ENCODE data around the gene NUDCD2. TPM values are rescaled to one million over a fixed set of nuclear protein-coding genes. Genes with fewer than 3 reads are reported as not detected.
A peak's percentile ranks its signal among the peaks of the same experiment; 100 is the strongest.

Gene NUDCD2
- total RNA-seq, 1 experiment from 2014 or later: 56.8 TPM

- Histone ChIP-seq H3K79me2 (ENCODE audit: insufficient read depth, low read length) (peaks cover 41% of the 10 kb centered on the region), H4K20me1 (ENCODE audit: insufficient read depth) (no peaks in the 10 kb centered on the region), H3K36me3 (ENCODE audit: control insufficient read depth in 1 of 2, insufficient read depth in 2 of 2, low read length in 2 of 2) (peaks cover 17 to 20% of the 10 kb centered on the region in 2 experiments), H3K4me2 (ENCODE audit: low read length) (peak overlapping the region; percentile 66), H2AFZ (ENCODE audit: low read depth, low read length, poor library complexity, severe bottlenecking) (peak overlapping the region; percentile 24), H3K9me2 (ENCODE audit: insufficient read depth) (no peaks in the 10 kb centered on the region), H3K27ac (ENCODE audit: low read depth, low read length) (peak overlapping the region; percentile 46; the same call in 1 of the 2 replicates), H3K9ac (ENCODE audit: low read length) (peak overlapping the region; percentile 46), H3K27me3 (ENCODE audit: insufficient read depth, low read length) (no peaks in the 10 kb centered on the region), H3K4me1 (ENCODE audit: control insufficient read depth in 1 of 2, insufficient read depth in 2 of 2, low read length in 2 of 2) (peaks cover 0 to 14% of the 10 kb centered on the region in 2 experiments; a peak in 3 of 4 replicates), H3K9me3 (ENCODE audit: control insufficient read depth in 1 of 2, insufficient read depth in 1 of 2, low read depth in 1 of 2, low read length in 2 of 2) (no peaks in the 10 kb centered on the region), H3K4me3 (replicated peaks in 1 of 2; ENCODE audit: low read depth in 1 of 2, low read length in 2 of 2) (peak overlapping the region; percentile 72 to 87)
- ATAC-seq: no peak
- intact Hi-C loops (cut with micrococcal nuclease): no loop called here
- DNase-seq (ENCODE audit: low read depth, low spot score): no peak
- RAD21 ChIA-PET (ENCODE audit: low non-redundant PET in 1 of 2, low total read pairs in 2 of 2, uncharacterized antibody in 2 of 2, unreplicated experiment in 2 of 2): no interaction called here
- BruUV-seq (replicated peaks): TSS peak; percentile 88
- TF ChIP-seq JUND (IDR thresholded peaks at IDR 0.05): no peak
- POLR2A ChIA-PET: no interaction called here
- CTCF ChIA-PET: no interaction called here
These were observed 23.4 kb downstream of the NUDCD2 start for GRCh38 chr5:163436515-163436914.

GRCh38 chr5:163434401-163434866 is 25.5 kb downstream of the NUDCD2 start:
- no peak overlapping the region for H3K9ac ChIP-seq (ENCODE audit: low read length)
- no peaks in the 10 kb centered on the region for H4K20me1 ChIP-seq (ENCODE audit: insufficient read depth)
- POLR2A ChIA-PET: no interaction called here
- RAD21 ChIA-PET (ENCODE audit: low non-redundant PET in 1 of 2, low total read pairs in 2 of 2, uncharacterized antibody in 2 of 2, unreplicated experiment in 2 of 2): no interaction called here
- H3K4me3 ChIP-seq (replicated peaks in 1 of 2; ENCODE audit: low read depth in 1 of 2, low read length in 2 of 2): no peak overlapping the region
- no peaks in the 10 kb centered on the region for H3K9me3 ChIP-seq (ENCODE audit: control insufficient read depth in 1 of 2, insufficient read depth in 1 of 2, low read depth in 1 of 2, low read length in 2 of 2)
- peaks cover 3 to 4% of the 10 kb centered on the region in 2 experiments; a peak in 1 of 4 replicates for H3K36me3 ChIP-seq (ENCODE audit: control insufficient read depth in 1 of 2, insufficient read depth in 2 of 2, low read length in 2 of 2)
- H2AFZ ChIP-seq (ENCODE audit: low read depth, low read length, poor library complexity, severe bottlenecking): no peak overlapping the region
- ATAC-seq (no peak), DNase-seq (ENCODE audit: low read depth, low spot score) (no peak)
- H3K4me2 ChIP-seq (ENCODE audit: low read length): no peak overlapping the region
- intact Hi-C loops (cut with micrococcal nuclease): no loop called here
- no TSS peak for BruUV-seq (replicated peaks)
- H3K27ac ChIP-seq (ENCODE audit: low read depth, low read length): no peak overlapping the region
- H3K9me2 ChIP-seq (ENCODE audit: insufficient read depth): no peaks in the 10 kb centered on the region
- no peaks in the 10 kb centered on the region for H3K27me3 ChIP-seq (ENCODE audit: insufficient read depth, low read length)
- no peak for TF ChIP-seq EZH2 (IDR thresholded peaks at IDR 0.05)
- TF ChIP-seq YY1 (IDR thresholded peaks at IDR 0.05; ENCODE audit: extremely low read depth, insufficient replicate concordance, low read depth, low read length): no peak
- TF ChIP-seq REST (IDR thresholded peaks at IDR 0.05; ENCODE audit: low read depth): no peak
- no peak for TF ChIP-seq EZH2phosphoT487 (IDR thresholded peaks at IDR 0.05; ENCODE audit: borderline replicate concordance)
- no peak for TF ChIP-seq SIN3A (IDR thresholded peaks at IDR 0.05; ENCODE audit: low read depth)
- no peak for TF ChIP-seq SP1 (IDR thresholded peaks at IDR 0.05; ENCODE audit: low read depth)
- TF ChIP-seq RAD21 (IDR thresholded peaks at IDR 0.05; ENCODE audit: low read depth): no peak
- no peak for TF ChIP-seq TCF7L2 (IDR thresholded peaks at IDR 0.05; ENCODE audit: borderline replicate concordance, extremely low read depth, insufficient read depth, insufficient read length)
- no peak for TF ChIP-seq SRF (IDR thresholded peaks at IDR 0.05; ENCODE audit: low read depth)
- no peak for TF ChIP-seq JUND (IDR thresholded peaks at IDR 0.05)
- no peak for TF ChIP-seq POLR2AphosphoS5 (IDR thresholded peaks at IDR 0.05; ENCODE audit: low read depth, low read length)
- TF ChIP-seq ZFX (IDR thresholded peaks at IDR 0.05): no peak
- no peak for TF ChIP-seq MAX (IDR thresholded peaks at IDR 0.05)
- H3K4me1 ChIP-seq (ENCODE audit: control insufficient read depth in 1 of 2, insufficient read depth in 2 of 2, low read length in 2 of 2): peaks cover 0 to 14% of the 10 kb centered on the region in 2 experiments; a peak in 3 of 4 replicates
- CTCF ChIA-PET: no interaction called here
- H3K79me2 ChIP-seq (ENCODE audit: insufficient read depth, low read length): peaks cover 20% of the 10 kb centered on the region

Measured in HCT116 (cell line).